Mucosa of rectum (tissue), 2 donors: Measurements from ENCODE around the gene KCNH2.

Source experiments
- H3K27ac ChIP-seq, 2 donors: one replicate each; pipeline ENCODE4 v1.7.0; 2013; ENCODE audit warnings: inconsistent platforms in 2 of 2, low read depth in 2 of 2, low read length in 2 of 2
- H3K27me3 ChIP-seq, 2 donors: one replicate each; pipeline ENCODE4 v1.7.0; 2013; ENCODE audit warnings: low read length in 2 of 2; ENCODE audit not compliant: control insufficient read depth in 2 of 2, insufficient read depth in 2 of 2
- H3K36me3 ChIP-seq, 2 donors: one replicate each; pipeline ENCODE4 v1.7.0; 2013; ENCODE audit warnings: low read length in 2 of 2; ENCODE audit not compliant: control insufficient read depth in 2 of 2, insufficient read depth in 2 of 2
- H3K4me1 ChIP-seq, 2 donors: one replicate each; pipeline ENCODE4 v1.7.0; 2013; ENCODE audit warnings: low read length in 2 of 2, mild to moderate bottlenecking in 1 of 2; ENCODE audit not compliant: control insufficient read depth in 2 of 2, insufficient read depth in 2 of 2
- H3K4me3 ChIP-seq, 2 donors: one replicate each; pipeline ENCODE4 v1.7.0; 2013; ENCODE audit warnings: low read length in 2 of 2
- H3K9ac ChIP-seq, 2 donors: one replicate each; pipeline ENCODE4 v1.7.0; 2013; ENCODE audit warnings: low read length in 2 of 2, low read depth in 1 of 2, mild to moderate bottlenecking in 1 of 2
- H3K9me3 ChIP-seq, 2 donors: one replicate each; pipeline ENCODE4 v1.7.0; 2013; ENCODE audit warnings: low read length in 2 of 2; ENCODE audit not compliant: control insufficient read depth in 2 of 2
- donor health status: healthy.
- donor health status: Normal muscosa, but diverticular disease.

KCNH2 gene

DNA sequence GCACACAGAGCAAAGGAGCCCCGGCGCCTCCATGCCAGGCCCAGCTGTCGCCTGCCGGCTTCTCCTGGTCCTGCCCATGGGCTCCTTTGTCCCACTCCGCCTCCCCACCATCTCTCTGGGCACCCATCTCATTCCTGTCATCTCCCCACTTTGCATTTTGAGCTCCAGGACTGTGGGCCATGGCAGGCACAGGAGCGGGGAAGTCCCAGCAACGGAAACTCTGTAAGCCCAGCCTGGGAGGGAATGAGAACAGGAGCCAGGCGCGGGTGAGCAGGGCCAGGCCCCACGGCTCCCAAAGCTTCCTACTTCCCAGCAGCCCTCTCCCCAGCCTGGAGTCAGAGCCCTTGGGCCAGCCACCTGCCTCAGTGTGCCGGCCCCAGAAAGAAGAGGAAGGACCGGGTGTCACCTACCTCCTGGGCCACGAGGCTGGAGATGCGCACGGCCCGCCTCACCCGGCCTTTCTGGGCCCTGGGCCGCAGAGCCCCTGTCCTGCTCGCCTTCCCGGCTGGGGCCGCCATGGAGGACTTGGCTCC, 23.1 kb downstream of the KCNH2 start:
- no peak overlapping the region for H3K9ac ChIP-seq
- H3K36me3 ChIP-seq: no peaks in the 10 kb centered on the region
- H3K4me3 ChIP-seq: no peak overlapping the region
- H3K4me1 ChIP-seq: peaks cover 3 to 7% of the 10 kb centered on the region in 2 donors
- no peaks in the 10 kb centered on the region for H3K27me3 ChIP-seq
- H3K9me3 ChIP-seq: no peaks in the 10 kb centered on the region
- H3K27ac ChIP-seq: peak overlapping the region; percentile 22 to 72

DNA sequence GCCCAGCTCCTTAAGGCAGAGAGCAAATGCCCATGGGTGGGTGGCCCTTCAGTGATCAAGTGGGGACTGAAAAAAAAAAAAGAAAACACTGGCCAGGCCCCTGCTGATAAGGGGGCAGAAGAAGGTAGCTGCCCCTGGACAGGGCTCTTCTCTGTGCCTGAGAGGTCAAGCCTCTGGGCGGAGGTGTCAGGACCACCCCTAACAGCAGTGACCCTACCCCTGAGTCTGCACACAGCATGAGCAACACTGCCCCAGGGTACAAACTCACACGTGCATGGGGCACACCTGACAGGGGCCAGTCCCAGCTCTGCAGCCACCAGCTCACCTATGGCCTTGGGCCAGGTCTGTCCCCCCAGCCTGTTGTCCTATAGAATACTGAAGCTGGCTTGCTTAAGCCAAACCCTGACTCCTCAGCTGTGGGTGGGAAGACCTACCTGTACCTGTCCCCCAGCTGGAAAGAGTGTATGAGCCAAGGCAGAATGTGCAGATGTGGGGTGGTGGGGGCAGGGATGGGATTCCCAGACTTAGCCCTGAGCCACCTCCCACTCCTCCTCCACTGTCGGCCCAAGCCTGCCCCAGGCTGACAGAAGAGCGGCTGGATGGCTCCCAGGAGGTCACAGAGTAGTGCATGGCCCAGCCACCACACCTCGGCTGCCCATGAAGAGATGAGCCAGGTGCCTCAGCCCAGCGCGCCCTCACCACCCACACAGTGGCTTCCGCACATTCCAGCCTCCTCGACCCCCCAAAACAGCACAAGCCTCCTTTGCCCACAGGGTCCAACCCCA, 23.7 kb downstream of the KCNH2 start:
- Histone ChIP-seq H3K9me3 (no peaks in the 10 kb centered on the region), H3K4me1 (peaks cover 3 to 7% of the 10 kb centered on the region in 2 donors), H3K27ac (peak overlapping the region in 1 of 2 donors; percentile 72), H3K27me3 (no peaks in the 10 kb centered on the region), H3K36me3 (no peaks in the 10 kb centered on the region), H3K9ac (no peak overlapping the region), H3K4me3 (no peak overlapping the region)

DNA sequence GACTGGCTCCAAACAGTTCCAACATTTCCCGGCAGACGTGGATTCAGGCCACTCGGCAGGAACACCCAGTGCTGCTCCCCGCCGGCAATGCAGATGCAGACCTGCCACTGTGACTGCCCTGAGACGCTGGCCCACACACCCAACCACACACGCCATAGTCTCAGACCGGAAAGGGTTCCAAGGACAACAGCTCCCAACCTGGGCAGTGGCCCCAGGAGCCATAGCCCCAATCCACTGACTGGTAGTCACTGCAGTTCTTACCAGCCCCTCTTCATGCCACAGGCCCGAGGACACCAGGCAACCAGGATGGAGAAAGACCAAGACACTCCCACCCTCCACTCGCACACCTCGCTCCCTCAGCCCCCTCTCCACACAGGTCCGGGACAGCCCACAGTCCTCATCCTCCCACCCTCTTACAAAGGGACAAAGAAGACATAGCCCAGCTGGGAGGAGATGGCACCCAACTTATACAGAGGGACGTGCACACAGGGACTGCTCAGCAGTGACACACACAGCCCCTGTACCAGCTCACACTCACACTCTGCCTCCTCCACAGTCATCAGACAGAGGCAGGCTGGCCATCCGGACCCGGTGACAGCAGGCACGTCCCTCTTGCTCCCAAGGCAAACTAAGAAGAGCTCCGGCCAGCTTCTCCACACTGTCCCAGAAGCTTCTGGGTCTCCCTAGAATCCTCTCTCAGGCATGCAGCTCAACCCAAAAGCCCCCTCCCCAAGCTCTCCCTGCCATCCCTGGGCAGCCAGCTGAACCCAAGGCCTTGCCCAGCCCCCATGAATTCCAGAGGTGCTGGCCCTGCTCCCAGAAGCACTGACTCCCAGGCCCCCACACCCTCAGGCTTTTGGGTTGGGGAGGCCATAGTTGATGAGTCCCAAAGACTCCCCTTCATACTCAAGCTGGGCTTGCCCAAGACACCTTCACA, 24.8 kb downstream of the KCNH2 start:
- no peaks in the 10 kb centered on the region for H3K27me3 ChIP-seq
- H3K27ac ChIP-seq: peak overlapping the region in 1 of 2 donors; percentile 72
- no peaks in the 10 kb centered on the region for H3K36me3 ChIP-seq
- peak overlapping the region in 1 of 2 donors; percentile 13 for H3K4me3 ChIP-seq
- H3K9me3 ChIP-seq: no peaks in the 10 kb centered on the region
- H3K4me1 ChIP-seq: peaks cover 3 to 7% of the 10 kb centered on the region in 2 donors
- H3K9ac ChIP-seq: no peak overlapping the region

DNA sequence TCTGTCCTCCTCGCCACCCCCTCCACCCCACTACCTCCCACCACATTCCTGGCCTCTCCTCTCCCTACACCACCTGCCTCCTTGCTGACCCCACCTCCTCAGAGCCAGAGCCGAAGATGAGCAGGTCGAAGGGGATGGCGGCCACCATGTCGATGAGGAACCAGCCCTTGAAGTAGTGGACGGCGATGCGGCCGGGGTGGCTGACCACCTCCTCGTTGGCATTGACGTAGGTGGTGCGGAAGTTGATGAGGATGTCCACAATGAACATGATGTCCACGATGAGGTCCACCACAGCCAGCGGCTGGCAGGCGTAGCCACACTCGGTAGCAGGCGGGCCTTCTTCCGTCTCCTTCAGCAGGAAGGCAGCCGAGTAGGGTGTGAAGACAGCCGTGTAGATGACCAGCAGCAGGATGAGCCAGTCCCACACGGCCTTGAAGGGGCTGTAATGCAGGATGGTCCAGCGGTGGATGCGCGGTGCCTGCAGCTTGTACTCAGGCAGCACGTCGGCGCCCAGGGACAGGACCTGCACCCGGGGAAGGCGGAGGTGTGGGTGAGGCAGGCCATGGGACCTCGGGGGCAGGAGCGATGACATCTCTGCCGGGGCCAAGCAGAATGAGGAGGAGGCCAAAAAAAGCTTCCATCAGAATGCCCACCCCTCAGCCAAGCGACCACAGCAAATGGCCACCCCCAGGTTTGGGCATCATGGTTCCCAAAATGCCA, 25.6 kb downstream of the KCNH2 start:
- no peaks in the 10 kb centered on the region for H3K36me3 ChIP-seq
- no peak overlapping the region for H3K27ac ChIP-seq
- H3K9ac ChIP-seq: no peak overlapping the region
- peaks cover 3 to 7% of the 10 kb centered on the region in 2 donors for H3K4me1 ChIP-seq
- H3K9me3 ChIP-seq: no peaks in the 10 kb centered on the region
- peaks cover 0 to 4% of the 10 kb centered on the region in 2 donors for H3K27me3 ChIP-seq
- no peak overlapping the region for H3K4me3 ChIP-seq

DNA sequence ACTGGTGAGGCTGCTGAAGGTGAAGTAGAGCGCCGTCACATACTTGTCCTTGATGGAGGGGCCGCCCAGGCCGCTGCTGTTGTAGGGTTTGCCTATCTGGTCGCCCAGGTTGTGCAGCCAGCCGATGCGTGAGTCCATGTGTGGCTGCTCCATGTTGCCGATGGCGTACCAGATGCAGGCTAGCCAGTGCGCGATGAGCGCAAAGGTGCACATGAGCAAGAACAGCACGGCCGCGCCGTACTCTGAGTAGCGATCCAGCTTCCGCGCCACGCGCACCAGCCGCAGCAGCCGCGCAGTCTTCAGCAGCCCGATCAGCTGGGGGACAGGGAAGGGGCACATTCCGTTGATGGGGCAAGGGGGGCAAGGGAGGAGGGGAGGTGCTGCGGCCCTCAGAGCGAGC, 26.6 kb downstream of the KCNH2 start:
- H3K9me3 ChIP-seq: no peaks in the 10 kb centered on the region
- no peak overlapping the region for H3K4me3 ChIP-seq
- H3K9ac ChIP-seq: no peak overlapping the region
- no peak overlapping the region for H3K27ac ChIP-seq
- peaks cover 0 to 8% of the 10 kb centered on the region in 2 donors for H3K27me3 ChIP-seq
- H3K4me1 ChIP-seq: peaks cover 3 to 7% of the 10 kb centered on the region in 2 donors
- no peaks in the 10 kb centered on the region for H3K36me3 ChIP-seq

DNA sequence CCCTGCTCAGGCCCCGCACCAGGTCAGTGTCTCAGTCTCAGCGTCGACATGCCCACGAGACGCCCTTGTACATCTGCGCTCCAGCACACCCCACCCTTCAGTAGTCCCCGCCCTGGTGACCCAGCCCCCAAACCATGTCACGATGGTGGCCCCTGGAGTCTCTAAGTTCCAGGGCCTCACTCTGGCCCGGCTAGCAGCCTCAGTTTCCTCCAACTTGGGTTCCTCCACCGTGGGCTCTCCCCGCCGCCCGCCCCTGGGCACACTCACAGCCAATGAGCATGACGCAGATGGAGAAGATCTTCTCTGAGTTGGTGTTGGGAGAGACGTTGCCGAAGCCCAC, 27.0 kb downstream of the KCNH2 start:
- H3K27me3 ChIP-seq: peaks cover 0 to 9% of the 10 kb centered on the region in 2 donors
- no peaks in the 10 kb centered on the region for H3K9me3 ChIP-seq
- H3K4me1 ChIP-seq: peaks cover 3 to 7% of the 10 kb centered on the region in 2 donors
- no peaks in the 10 kb centered on the region for H3K36me3 ChIP-seq
- no peak overlapping the region for H3K27ac ChIP-seq
- H3K4me3 ChIP-seq: no peak overlapping the region
- H3K9ac ChIP-seq: no peak overlapping the region

DNA sequence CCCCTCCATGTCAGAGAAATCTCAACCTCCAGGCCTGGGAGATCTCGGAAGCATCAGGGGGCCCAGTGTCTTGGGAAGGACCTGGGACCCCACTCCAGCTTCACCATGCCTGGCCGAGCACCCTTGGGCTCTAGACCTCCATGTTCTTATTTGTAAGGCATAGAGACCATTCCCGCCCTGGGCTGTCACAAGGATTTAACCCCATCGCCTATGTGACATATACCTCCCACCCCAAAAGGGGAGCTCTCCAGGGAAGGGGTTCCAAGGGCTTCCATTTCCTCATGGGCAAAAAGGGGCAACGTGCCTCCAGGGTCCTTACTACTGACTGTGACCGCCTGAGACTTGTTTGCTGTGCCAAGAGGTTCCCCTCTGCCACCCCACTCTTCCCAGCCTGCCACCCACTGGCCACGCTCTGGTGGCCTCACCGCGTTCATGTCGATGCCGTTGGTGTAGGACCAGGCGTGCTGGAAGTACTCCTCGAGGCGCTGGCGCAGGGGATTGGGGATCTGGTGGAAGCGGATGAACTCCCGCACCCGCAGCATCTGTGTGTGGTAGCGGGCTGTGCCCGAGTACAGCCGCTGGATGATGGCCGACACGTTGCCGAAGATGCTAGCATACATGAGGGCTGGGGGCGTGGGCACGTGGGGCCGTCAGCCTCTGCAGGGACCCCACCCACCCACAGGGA, 27.5 kb downstream of the KCNH2 start:
- no peak overlapping the region for H3K4me3 ChIP-seq
- peaks cover 0 to 9% of the 10 kb centered on the region in 2 donors for H3K27me3 ChIP-seq
- H3K4me1 ChIP-seq: peaks cover 3 to 7% of the 10 kb centered on the region in 2 donors
- no peaks in the 10 kb centered on the region for H3K36me3 ChIP-seq
- H3K9ac ChIP-seq: no peak overlapping the region
- H3K9me3 ChIP-seq: no peaks in the 10 kb centered on the region
- H3K27ac ChIP-seq: no peak overlapping the region

DNA sequence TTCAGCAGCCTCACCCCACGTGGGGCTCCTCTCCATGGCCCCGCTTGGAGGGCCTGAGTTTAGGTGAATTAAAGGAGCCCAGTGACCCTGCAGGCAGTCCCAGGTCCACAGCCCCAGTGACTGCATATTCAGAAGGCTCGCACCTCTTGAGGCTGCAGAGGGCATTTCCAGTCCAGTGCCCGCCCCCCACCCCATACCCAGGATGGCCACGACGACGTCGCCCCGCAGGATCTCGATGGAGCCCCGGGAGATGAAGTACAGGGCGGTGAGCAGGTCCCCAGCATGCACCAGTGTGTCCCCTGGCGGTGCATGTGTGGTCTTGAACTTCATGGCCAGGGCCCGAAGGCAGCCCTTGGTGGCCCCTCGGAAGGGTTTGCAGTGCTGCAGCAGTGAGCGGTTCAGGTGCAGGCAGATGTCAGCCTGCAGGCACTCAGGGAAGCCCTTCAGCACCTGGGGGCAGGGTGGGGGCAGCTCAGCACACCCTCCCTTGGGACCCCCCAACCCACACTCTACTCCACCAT, 28.1 kb downstream of the KCNH2 start:
- no peak overlapping the region for H3K9ac ChIP-seq
- peaks cover 0 to 9% of the 10 kb centered on the region in 2 donors for H3K27me3 ChIP-seq
- peaks cover 0 to 4% of the 10 kb centered on the region in 2 donors for H3K4me1 ChIP-seq
- H3K36me3 ChIP-seq: no peaks in the 10 kb centered on the region
- no peak overlapping the region for H3K4me3 ChIP-seq
- no peak overlapping the region for H3K27ac ChIP-seq
- H3K9me3 ChIP-seq: no peaks in the 10 kb centered on the region

DNA sequence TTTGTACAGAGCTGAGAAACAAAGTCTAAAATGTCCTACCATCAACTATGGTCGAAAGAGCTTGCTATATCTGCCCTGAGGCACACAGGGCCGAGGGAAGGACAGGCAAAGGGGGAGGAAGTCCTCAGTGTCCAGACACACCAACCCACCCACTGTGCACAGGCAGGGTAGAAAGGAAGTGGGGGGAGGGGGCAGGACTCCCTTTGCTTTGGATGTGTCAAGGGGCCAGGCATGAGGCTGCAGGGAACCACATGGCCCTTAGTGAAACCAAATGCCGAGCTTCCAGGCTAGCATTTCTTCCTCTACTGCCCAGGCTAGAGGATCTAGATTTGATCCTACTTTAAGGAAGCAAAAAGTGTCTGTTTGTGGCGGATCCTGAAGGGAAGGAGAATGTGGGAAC, 28.6 kb downstream of the KCNH2 start:
- Histone ChIP-seq H3K27me3 (peaks cover 0 to 9% of the 10 kb centered on the region in 2 donors), H3K36me3 (no peaks in the 10 kb centered on the region), H3K9ac (no peak overlapping the region), H3K27ac (no peak overlapping the region), H3K9me3 (no peaks in the 10 kb centered on the region), H3K4me1 (peaks cover 0 to 2% of the 10 kb centered on the region in 2 donors), H3K4me3 (no peak overlapping the region)
